GM18517 (cell line): Measurements from ENCODE around the gene ILKAP.

Experiments used
- ATAC-seq: cut with Tn5 transposase; IDR thresholded peaks from one replicate; pipeline ENCODE4 v1.9.1; 2021; ENCODE audit warnings: mild to moderate bottlenecking, moderate library complexity; ENCODE audit not compliant: unreplicated experiment

ILKAP gene

GRCh38 chr2:238125127-238125885 is 78.2 kb downstream of the ILKAP start:
- ATAC-seq = no peak

- no peak for ATAC-seq
Observed at GRCh38 chr2:238124488-238125126, 78.9 kb downstream of the ILKAP start.

- no peak for ATAC-seq
Observed at GRCh38 chr2:238123991-238124470, 79.5 kb downstream of the ILKAP start.

GRCh38 chr2:238123218-238123971 is 80.1 kb downstream of the ILKAP start:
- ATAC-seq = no peak

GRCh38 chr2:238122287-238123217 is 80.9 kb downstream of the ILKAP start:
- no peak for ATAC-seq

GRCh38 chr2:238121511-238122286 is 81.8 kb downstream of the ILKAP start:
- no peak for ATAC-seq

- ATAC-seq = no peak
Observed at GRCh38 chr2:238120463-238121298, 82.8 kb downstream of the ILKAP start.
